RWPE2 (cell line): Measurements from ENCODE around the gene WDR20.

Source experiments
- ATAC-seq: fragments of 200-7000 bp; cut with Tn5 transposase; 3 replicates; pipeline ENCODE4 v1.9.1; 2021; ENCODE audit warnings: low read depth
- DNase-seq: peaks from one replicate; pipeline ENCODE4 v3.0.0-alpha.2; 2020; ENCODE audit warnings: low spot score
- H3K27ac ChIP-seq: fragments of 450-650 bp; 2 replicates; pipeline ENCODE4 v1.5.1; 2017; ENCODE audit warnings: mild to moderate bottlenecking; ENCODE audit not compliant: poor library complexity, severe bottlenecking
- H3K27me3 ChIP-seq: fragments of 250-450 bp; sonication (Bioruptor Pico); 2 replicates; pipeline ENCODE4 v1.5.1; 2021; ENCODE audit warnings: mild to moderate bottlenecking, moderate library complexity; ENCODE audit not compliant: insufficient read depth, poor library complexity, severe bottlenecking
- H3K36me3 ChIP-seq: fragments of 250-450 bp; sonication (Bioruptor Pico); 2 replicates; pipeline ENCODE4 v1.5.1; 2020; ENCODE audit warnings: low read depth, mild to moderate bottlenecking, moderate library complexity
- H3K4me1 ChIP-seq: fragments of 250-450 bp; sonication (Bioruptor Pico); 2 replicates; pipeline ENCODE4 v1.5.1; 2021; ENCODE audit warnings: mild to moderate bottlenecking, moderate library complexity; ENCODE audit not compliant: insufficient read depth, poor library complexity, severe bottlenecking
- H3K4me3 ChIP-seq: fragments of 250-450 bp; sonication (Bioruptor Pico); 2 replicates; pipeline ENCODE4 v1.5.1; 2021; ENCODE audit warnings: mild to moderate bottlenecking, moderate library complexity; ENCODE audit not compliant: severe bottlenecking
- H3K9me3 ChIP-seq: fragments of 250-450 bp; sonication (Bioruptor Pico); 2 replicates; pipeline ENCODE4 v1.5.1; 2021; ENCODE audit warnings: mild to moderate bottlenecking, moderate library complexity; ENCODE audit not compliant: severe bottlenecking
- TF ChIP-seq, protein P1 (sequence below): fragments of 450-650 bp; IDR thresholded peaks from one replicate; pipeline ENCODE4 v1.5.1; 2017; ENCODE audit warnings: mild to moderate bottlenecking, moderate library complexity; ENCODE audit not compliant: poor library complexity, severe bottlenecking

WDR20 gene

GRCh38 chr14:102138961-102139285, 774 bp upstream of the WDR20 start:
- Histone ChIP-seq H3K9me3 (no peaks in the 10 kb centered on the region), H3K4me1 (peaks cover 5% of the 10 kb centered on the region), H3K36me3 (peaks cover 9% of the 10 kb centered on the region), H3K27ac (peak overlapping the region; percentile 45), H3K4me3 (peak overlapping the region; percentile 91), H3K27me3 (no peaks in the 10 kb centered on the region)
- DNase-seq (no peak), ATAC-seq (peak; percentile 50)
- TF ChIP-seq, protein P1, sequence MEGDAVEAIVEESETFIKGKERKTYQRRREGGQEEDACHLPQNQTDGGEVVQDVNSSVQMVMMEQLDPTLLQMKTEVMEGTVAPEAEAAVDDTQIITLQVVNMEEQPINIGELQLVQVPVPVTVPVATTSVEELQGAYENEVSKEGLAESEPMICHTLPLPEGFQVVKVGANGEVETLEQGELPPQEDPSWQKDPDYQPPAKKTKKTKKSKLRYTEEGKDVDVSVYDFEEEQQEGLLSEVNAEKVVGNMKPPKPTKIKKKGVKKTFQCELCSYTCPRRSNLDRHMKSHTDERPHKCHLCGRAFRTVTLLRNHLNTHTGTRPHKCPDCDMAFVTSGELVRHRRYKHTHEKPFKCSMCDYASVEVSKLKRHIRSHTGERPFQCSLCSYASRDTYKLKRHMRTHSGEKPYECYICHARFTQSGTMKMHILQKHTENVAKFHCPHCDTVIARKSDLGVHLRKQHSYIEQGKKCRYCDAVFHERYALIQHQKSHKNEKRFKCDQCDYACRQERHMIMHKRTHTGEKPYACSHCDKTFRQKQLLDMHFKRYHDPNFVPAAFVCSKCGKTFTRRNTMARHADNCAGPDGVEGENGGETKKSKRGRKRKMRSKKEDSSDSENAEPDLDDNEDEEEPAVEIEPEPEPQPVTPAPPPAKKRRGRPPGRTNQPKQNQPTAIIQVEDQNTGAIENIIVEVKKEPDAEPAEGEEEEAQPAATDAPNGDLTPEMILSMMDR, result no peak

- TF ChIP-seq, protein P1, result no peak
- Histone ChIP-seq H3K4me3 (peak overlapping the region; percentile 91), H3K27ac (peak overlapping the region; percentile 45), H3K27me3 (no peaks in the 10 kb centered on the region), H3K4me1 (peaks cover 5% of the 10 kb centered on the region), H3K9me3 (no peaks in the 10 kb centered on the region), H3K36me3 (peaks cover 10% of the 10 kb centered on the region)
- DNase-seq (peak; percentile 78), ATAC-seq (peak; percentile 38)
Observed at GRCh38 chr14:102140027-102140749, 491 bp downstream of the WDR20 start.

GRCh38 chr14:102140750-102141145, 1.1 kb downstream of the WDR20 start:
- Histone ChIP-seq H3K9me3 (no peaks in the 10 kb centered on the region), H3K27ac (peak overlapping the region; percentile 45), H3K4me1 (peaks cover 5% of the 10 kb centered on the region), H3K27me3 (no peaks in the 10 kb centered on the region), H3K36me3 (peaks cover 14% of the 10 kb centered on the region), H3K4me3 (peak overlapping the region; percentile 91)
- DNase-seq (no peak), ATAC-seq (peak; percentile 3)
- TF ChIP-seq, protein P1, result no peak

- H3K4me3 ChIP-seq, result no peak overlapping the region
- ATAC-seq (no peak), DNase-seq (no peak)
- peaks cover 5% of the 10 kb centered on the region for H3K4me1 ChIP-seq
- TF ChIP-seq, protein P1, result no peak
- H3K36me3 ChIP-seq, result peaks cover 16% of the 10 kb centered on the region
- no peak overlapping the region for H3K27ac ChIP-seq
- H3K9me3 ChIP-seq, result no peaks in the 10 kb centered on the region
- H3K27me3 ChIP-seq, result no peaks in the 10 kb centered on the region
Observed at GRCh38 chr14:102141797-102142196, 2.1 kb downstream of the WDR20 start.

DNA sequence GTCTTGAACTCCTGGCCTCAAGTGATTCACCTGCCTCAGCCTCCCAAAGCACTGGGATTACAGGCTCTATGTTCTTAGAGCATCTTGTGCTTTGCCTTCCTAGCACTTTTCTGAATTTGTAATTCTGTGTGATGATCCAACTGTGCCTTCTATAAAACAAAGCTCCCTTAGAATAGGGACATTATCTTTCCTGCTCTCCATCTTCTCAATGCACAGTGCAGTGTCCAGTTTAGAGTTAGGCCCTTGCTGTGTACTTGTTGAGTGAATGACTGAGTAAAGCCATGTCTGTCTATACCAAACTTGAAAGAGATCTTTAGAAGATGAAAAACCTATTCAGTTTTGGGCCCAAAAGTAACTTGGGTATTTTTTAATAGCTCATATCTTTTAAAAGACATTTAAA, 5.2 kb downstream of the WDR20 start:
- no peaks in the 10 kb centered on the region for H3K9me3 ChIP-seq
- ATAC-seq (no peak), DNase-seq (no peak)
- peaks cover 5% of the 10 kb centered on the region for H3K4me1 ChIP-seq
- H3K27me3 ChIP-seq, result no peaks in the 10 kb centered on the region
- H3K36me3 ChIP-seq, result peaks cover 16% of the 10 kb centered on the region
- TF ChIP-seq, protein P1, result no peak
- H3K27ac ChIP-seq, result no peak overlapping the region
- no peak overlapping the region for H3K4me3 ChIP-seq
